ENCODE data around the gene NDNF.

The NDNF gene

DNA sequence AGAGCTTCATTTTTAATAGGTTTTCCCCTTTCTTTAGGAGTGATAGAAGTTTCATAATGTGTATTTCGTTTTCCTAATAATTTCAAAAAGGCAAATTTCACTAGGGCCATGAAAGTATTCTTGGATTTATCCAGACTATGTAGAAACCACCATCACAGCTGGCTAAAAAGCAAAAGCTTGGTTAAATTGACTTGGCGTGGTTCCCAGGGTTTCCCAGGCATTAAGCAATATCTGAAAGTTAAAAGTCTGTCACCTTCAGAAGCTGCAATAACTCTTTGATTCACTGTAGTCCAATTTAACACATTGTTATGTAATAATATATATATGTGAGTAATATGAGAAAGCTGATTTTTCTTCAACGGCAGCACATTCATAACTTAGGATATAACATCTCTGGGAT, 38.3 kb downstream of the NDNF start:
- no peak overlapping the region for H3K27ac ChIP-seq (ENCODE audit: extremely low read depth, low read depth, low read length)
- ChIA-PET CTCF (interaction anchor here (0.7 to 1.0 kb wide), 3 partner anchors 14 to 24 kb away, joined by 3 read pairs; no protein-coding TSS in a partner anchor), POLR2A (no interaction called here)

More for the DNA sequence above, 38.3 kb downstream of the NDNF start:
- Histone ChIP-seq H3K36me3 (ENCODE audit: control insufficient read depth in 2 of 2, insufficient read depth in 1 of 2, low read length in 2 of 2) (peaks cover 0 to 12% of the 10 kb centered on the region in 2 experiments; a peak in 2 of 3 replicates), H3K4me1 (ENCODE audit: control insufficient read depth, insufficient read depth, low read length) (no peaks in the 10 kb centered on the region), H3K9me3 (ENCODE audit: control insufficient read depth, insufficient read depth, low read depth, low read length) (no peaks in the 10 kb centered on the region), H3K4me3 (ENCODE audit: low read depth, low read length) (no peak overlapping the region)
- TF ChIP-seq, protein P1, sequence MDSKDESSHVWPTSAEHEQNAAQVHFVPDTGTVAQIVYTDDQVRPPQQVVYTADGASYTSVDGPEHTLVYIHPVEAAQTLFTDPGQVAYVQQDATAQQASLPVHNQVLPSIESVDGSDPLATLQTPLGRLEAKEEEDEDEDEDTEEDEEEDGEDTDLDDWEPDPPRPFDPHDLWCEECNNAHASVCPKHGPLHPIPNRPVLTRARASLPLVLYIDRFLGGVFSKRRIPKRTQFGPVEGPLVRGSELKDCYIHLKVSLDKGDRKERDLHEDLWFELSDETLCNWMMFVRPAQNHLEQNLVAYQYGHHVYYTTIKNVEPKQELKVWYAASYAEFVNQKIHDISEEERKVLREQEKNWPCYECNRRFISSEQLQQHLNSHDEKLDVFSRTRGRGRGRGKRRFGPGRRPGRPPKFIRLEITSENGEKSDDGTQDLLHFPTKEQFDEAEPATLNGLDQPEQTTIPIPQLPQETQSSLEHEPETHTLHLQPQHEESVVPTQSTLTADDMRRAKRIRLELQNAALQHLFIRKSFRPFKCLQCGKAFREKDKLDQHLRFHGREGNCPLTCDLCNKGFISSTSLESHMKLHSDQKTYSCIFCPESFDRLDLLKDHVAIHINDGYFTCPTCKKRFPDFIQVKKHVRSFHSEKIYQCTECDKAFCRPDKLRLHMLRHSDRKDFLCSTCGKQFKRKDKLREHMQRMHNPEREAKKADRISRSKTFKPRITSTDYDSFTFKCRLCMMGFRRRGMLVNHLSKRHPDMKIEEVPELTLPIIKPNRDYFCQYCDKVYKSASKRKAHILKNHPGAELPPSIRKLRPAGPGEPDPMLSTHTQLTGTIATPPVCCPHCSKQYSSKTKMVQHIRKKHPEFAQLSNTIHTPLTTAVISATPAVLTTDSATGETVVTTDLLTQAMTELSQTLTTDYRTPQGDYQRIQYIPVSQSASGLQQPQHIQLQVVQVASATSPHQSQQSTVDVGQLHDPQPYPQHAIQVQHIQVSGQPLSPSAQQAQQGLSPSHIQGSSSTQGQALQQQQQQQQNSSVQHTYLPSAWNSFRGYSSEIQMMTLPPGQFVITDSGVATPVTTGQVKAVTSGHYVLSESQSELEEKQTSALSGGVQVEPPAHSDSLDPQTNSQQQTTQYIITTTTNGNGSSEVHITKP (tag by site-specific recombination; IDR thresholded peaks at IDR 0.05), result no peak
- TF ChIP-seq ZNF221 (tag by site-specific recombination; IDR thresholded peaks at IDR 0.05; ENCODE audit: borderline replicate concordance) (no peak), ZNF514 (tag by site-specific recombination; IDR thresholded peaks at IDR 0.05) (no peak), ZNF624 (tag by site-specific recombination; IDR thresholded peaks at IDR 0.05) (no peak), ZBTB20 (tag by site-specific recombination; IDR thresholded peaks at IDR 0.05) (no peak), ZNF302 (tag by site-specific recombination; IDR thresholded peaks at IDR 0.05; ENCODE audit: low read depth) (no peak), ZNF76 (tag by site-specific recombination; IDR thresholded peaks at IDR 0.05; ENCODE audit: borderline replicate concordance, low read depth) (no peak), ZFP69B (tag by site-specific recombination; IDR thresholded peaks at IDR 0.05) (no peak), ZNF335 (tag by site-specific recombination; conservative IDR thresholded peaks at IDR 0.05) (no peak), ZNF350 (tag by site-specific recombination; IDR thresholded peaks at IDR 0.05) (no peak)
- TF ChIP-seq, protein P2, sequence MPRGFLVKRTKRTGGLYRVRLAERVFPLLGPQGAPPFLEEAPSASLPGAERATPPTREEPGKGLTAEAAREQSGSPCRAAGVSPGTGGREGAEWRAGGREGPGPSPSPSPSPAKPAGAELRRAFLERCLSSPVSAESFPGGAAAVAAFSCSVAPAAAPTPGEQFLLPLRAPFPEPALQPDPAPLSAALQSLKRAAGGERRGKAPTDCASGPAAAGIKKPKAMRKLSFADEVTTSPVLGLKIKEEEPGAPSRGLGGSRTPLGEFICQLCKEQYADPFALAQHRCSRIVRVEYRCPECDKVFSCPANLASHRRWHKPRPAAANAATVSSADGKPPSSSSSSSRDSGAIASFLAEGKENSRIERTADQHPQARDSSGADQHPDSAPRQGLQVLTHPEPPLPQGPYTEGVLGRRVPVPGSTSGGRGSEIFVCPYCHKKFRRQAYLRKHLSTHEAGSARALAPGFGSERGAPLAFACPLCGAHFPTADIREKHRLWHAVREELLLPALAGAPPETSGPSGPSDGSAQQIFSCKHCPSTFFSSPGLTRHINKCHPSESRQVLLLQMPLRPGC (tag by site-specific recombination; IDR thresholded peaks at IDR 0.05), result no peak
- TF ChIP-seq, protein P3, sequence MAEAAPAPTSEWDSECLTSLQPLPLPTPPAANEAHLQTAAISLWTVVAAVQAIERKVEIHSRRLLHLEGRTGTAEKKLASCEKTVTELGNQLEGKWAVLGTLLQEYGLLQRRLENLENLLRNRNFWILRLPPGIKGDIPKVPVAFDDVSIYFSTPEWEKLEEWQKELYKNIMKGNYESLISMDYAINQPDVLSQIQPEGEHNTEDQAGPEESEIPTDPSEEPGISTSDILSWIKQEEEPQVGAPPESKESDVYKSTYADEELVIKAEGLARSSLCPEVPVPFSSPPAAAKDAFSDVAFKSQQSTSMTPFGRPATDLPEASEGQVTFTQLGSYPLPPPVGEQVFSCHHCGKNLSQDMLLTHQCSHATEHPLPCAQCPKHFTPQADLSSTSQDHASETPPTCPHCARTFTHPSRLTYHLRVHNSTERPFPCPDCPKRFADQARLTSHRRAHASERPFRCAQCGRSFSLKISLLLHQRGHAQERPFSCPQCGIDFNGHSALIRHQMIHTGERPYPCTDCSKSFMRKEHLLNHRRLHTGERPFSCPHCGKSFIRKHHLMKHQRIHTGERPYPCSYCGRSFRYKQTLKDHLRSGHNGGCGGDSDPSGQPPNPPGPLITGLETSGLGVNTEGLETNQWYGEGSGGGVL (tag by site-specific recombination; IDR thresholded peaks at IDR 0.05), result no peak
- TF ChIP-seq, protein P4, sequence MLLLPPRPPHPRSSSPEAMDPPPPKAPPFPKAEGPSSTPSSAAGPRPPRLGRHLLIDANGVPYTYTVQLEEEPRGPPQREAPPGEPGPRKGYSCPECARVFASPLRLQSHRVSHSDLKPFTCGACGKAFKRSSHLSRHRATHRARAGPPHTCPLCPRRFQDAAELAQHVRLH (tag by site-specific recombination; IDR thresholded peaks at IDR 0.05), result no peak
- TF ChIP-seq, protein P5, sequence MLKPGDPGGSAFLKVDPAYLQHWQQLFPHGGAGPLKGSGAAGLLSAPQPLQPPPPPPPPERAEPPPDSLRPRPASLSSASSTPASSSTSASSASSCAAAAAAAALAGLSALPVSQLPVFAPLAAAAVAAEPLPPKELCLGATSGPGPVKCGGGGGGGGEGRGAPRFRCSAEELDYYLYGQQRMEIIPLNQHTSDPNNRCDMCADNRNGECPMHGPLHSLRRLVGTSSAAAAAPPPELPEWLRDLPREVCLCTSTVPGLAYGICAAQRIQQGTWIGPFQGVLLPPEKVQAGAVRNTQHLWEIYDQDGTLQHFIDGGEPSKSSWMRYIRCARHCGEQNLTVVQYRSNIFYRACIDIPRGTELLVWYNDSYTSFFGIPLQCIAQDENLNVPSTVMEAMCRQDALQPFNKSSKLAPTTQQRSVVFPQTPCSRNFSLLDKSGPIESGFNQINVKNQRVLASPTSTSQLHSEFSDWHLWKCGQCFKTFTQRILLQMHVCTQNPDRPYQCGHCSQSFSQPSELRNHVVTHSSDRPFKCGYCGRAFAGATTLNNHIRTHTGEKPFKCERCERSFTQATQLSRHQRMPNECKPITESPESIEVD (tag by site-specific recombination; IDR thresholded peaks at IDR 0.05), result no peak
- TF ChIP-seq, protein P6, sequence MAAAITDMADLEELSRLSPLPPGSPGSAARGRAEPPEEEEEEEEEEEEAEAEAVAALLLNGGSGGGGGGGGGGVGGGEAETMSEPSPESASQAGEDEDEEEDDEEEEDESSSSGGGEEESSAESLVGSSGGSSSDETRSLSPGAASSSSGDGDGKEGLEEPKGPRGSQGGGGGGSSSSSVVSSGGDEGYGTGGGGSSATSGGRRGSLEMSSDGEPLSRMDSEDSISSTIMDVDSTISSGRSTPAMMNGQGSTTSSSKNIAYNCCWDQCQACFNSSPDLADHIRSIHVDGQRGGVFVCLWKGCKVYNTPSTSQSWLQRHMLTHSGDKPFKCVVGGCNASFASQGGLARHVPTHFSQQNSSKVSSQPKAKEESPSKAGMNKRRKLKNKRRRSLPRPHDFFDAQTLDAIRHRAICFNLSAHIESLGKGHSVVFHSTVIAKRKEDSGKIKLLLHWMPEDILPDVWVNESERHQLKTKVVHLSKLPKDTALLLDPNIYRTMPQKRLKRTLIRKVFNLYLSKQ (tag by site-specific recombination; IDR thresholded peaks at IDR 0.05; ENCODE audit: borderline replicate concordance), result no peak

Measured in HEK293 (cell line).